Spleen (tissue), 11 donors: ENCODE results near the gene ENOX2. TPM values are rescaled to one million over a fixed set of nuclear protein-coding genes. Genes with fewer than 3 reads are reported as not detected.
A peak's percentile ranks its signal among the peaks of the same experiment; 100 is the strongest.

Source experiments
- DNase-seq: peaks from one replicate; pipeline ENCODE4 v3.0.0-alpha.2; 2020
- H3K27ac ChIP-seq, 8 donors: fragments of 200-600 bp; sonication (generic) in 7 of 8; 1 replicate in 4 of 8; 2 replicates in 4 of 8; pipeline versions ENCODE4 v1.5.0 to v1.8.0; 2016 to 2021; ENCODE audit warnings: inconsistent platforms in 4 of 8, mild to moderate bottlenecking in 4 of 8, moderate library complexity in 1 of 8
- H3K27me3 ChIP-seq, 7 donors: fragments of 200-600 bp; sonication (generic) in 6 of 7; replicated peaks in 1 of 7; 1 replicate in 4 of 7; 2 replicates in 3 of 7; pipeline versions ENCODE4 v1.5.0 to v1.8.0; 2016 to 2021; ENCODE audit warnings: inconsistent platforms in 3 of 7, mild to moderate bottlenecking in 1 of 7
- H3K36me3 ChIP-seq, 6 donors: fragments of 200-600 bp; sonication (generic) in 5 of 6; 1 replicate in 4 of 6; 2 replicates in 2 of 6; pipeline versions ENCODE4 v1.5.0 to v1.8.0; 2016 to 2021; ENCODE audit warnings: inconsistent platforms in 2 of 6
- H3K4me1 ChIP-seq, 6 donors: fragments of 200-600 bp; sonication (generic) in 5 of 6; 1 replicate in 3 of 6; 2 replicates in 3 of 6; pipeline versions ENCODE4 v1.5.0 to v1.8.0; 2016 to 2021; ENCODE audit warnings: inconsistent platforms in 3 of 6
- H3K4me3 ChIP-seq, 8 donors: fragments of 200-600 bp; sonication (generic) in 7 of 8; 1 replicate in 4 of 8; 2 replicates in 4 of 8; pipeline versions ENCODE4 v1.5.0 to v1.8.0; 2016 to 2021; ENCODE audit warnings: inconsistent platforms in 4 of 8, mild to moderate bottlenecking in 4 of 8, moderate library complexity in 2 of 8
- H3K9me3 ChIP-seq, 8 donors: fragments of 200-600 bp; sonication (generic) in 7 of 8; 1 replicate in 4 of 8; 2 replicates in 4 of 8; pipeline versions ENCODE4 v1.5.0 to v1.8.0; 2016 to 2021; ENCODE audit warnings: inconsistent platforms in 4 of 8
- POLR2A ChIP-seq, 3 donors: fragments of 450-650 bp; IDR thresholded peaks; one replicate each; pipeline ENCODE4 v1.5.1; 2017; ENCODE audit warnings: antibody characterized with exemption in 3 of 3, mild to moderate bottlenecking in 1 of 3
- POLR2AphosphoS5 ChIP-seq, 3 donors: sonication (generic); formaldehyde crosslinking; IDR thresholded peaks; one replicate each; pipeline ENCODE4 v1.5.1; 2017; ENCODE audit warnings: antibody characterized with exemption in 3 of 3
- WGBS, 5 donors: extraction: QIAGEN DNeasy Blood & Tissue Kit in 3 of 5; methylation state at CpG; one replicate each; pipeline versions ENCODE4 v1.1.5 to v1.1.7; 2013 to 2018; 5-methylcytosine and 5-hydroxymethylcytosine counted together
- intact Hi-C: fragments of 100-400 bp; cut with DNase I; formaldehyde crosslinking; loops from one replicate; pipeline ENCODE4 v1.15.0; 2023; ENCODE audit warnings: low total_unique reads
- polyA plus RNA-seq, 3 donors: library from polyadenylated mRNA; stranded (reverse); fragments of 200-250 nt; gene quantifications; one replicate each; pipeline ENCODE4 v1.2.1, GENCODE V29; 2013
- total RNA-seq, 7 donors: library from RNA; depleted of rRNA in 3 of 7; stranded (reverse); fragments of >200 nt in 3 of 7; fragmentation: NEBNext Ultra II Directional in 4 of 7; extraction: Animal tissue kit (Norgen Biotek cat#: 25700) in 4 of 7; gene quantifications; one replicate each; pipeline versions ENCODE4 v1.1.0 to v1.2.1, GENCODE V29; 2016 to 2021
- TF ChIP-seq, protein P1 (sequence below), 11 experiments: fragments of 200-600 bp in 7 of 11; fragments of 450-650 bp in 4 of 11; sonication (generic) in 4 of 11; IDR thresholded peaks in 8 of 11; conservative IDR thresholded peaks in 3 of 11; 1 replicate in 7 of 11; 2 replicates in 4 of 11; pipeline versions ENCODE4 v1.4.0 to v1.8.0; 2016 to 2021; ENCODE audit warnings: antibody characterized with exemption in 11 of 11, inconsistent platforms in 4 of 11, mild to moderate bottlenecking in 1 of 11
- donor health status: healthy with polysubstance abuse.
- donor health status: DM: no; HTN: no; CAD: no; lungs with moderate emphysema.
- donor health status: DM: no; HTN: no; CAD: no.
- donor health status: Bipolar disorder and iron deficiency.
- donor health status: healthy.
- donor health status: DM: no; HTN: no; CAD: no.
- donor health status: DM: yes; HTN: yes; CAD: no.

ENOX2 gene
- total and polyA plus RNA-seq, 10 donors: 5.2 to 30.0 (median 17.4) TPM

DNA sequence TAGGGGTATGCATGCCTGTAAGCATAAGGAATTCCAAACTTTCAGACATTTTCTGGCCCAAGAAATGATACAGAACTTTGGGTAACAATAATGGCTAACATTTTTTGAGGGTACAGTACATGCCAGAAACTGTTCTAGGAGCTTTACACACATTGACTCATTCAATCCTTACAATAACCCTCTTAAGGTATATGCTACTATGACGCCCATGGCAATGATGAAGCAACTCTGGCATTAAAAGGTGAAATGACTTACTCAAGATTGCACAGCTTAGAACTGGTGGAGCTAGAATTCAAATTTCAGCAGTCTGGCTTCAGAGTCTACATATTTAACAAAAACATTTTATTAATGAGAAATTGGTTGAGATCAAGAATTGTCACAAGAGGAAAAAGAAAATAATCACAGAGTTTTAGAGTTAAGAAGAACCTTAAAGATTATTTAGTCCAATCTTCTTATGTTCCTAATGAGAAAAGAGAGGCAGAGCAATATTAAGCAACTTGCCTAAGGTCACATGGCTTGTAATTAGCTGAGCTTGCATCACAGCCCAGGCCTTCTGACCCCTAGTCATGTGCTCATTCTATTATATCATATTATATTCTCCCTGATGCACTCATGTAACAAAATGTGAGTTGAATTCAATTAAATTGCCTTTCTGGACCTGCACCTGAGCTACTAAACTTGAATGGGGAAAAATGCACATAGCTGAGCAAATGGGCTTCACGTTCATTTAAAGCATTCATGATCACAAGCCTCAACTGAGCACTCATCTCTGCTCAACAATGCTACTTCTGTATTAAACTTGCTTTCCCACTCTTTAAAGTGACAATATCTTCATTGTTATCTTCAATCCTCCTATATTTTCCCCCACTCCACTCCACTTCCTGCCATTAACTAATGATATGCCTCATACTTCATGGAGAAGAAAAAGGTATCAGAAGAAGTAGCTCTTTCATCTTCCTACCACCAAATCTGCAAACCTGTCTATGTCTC, 73.2 kb downstream of the ENOX2 start:
- Histone ChIP-seq H3K4me1 (peaks cover 2 to 43% (median 7%) of the 10 kb centered on the region in 6 donors), H3K27ac (peak overlapping the region in 1 of 8 donors; percentile 9), H3K36me3 (no peaks in the 10 kb centered on the region), H3K27me3 (no peaks in the 10 kb centered on the region), H3K4me3 (no peak overlapping the region), H3K9me3 (no peaks in the 10 kb centered on the region)
- TF ChIP-seq, protein P1, sequence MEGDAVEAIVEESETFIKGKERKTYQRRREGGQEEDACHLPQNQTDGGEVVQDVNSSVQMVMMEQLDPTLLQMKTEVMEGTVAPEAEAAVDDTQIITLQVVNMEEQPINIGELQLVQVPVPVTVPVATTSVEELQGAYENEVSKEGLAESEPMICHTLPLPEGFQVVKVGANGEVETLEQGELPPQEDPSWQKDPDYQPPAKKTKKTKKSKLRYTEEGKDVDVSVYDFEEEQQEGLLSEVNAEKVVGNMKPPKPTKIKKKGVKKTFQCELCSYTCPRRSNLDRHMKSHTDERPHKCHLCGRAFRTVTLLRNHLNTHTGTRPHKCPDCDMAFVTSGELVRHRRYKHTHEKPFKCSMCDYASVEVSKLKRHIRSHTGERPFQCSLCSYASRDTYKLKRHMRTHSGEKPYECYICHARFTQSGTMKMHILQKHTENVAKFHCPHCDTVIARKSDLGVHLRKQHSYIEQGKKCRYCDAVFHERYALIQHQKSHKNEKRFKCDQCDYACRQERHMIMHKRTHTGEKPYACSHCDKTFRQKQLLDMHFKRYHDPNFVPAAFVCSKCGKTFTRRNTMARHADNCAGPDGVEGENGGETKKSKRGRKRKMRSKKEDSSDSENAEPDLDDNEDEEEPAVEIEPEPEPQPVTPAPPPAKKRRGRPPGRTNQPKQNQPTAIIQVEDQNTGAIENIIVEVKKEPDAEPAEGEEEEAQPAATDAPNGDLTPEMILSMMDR (IDR thresholded peaks at IDR 0.05 in 8 of 11, conservative IDR thresholded peaks at IDR 0.05 in 3 of 11): no peak
- TF ChIP-seq POLR2AphosphoS5 (IDR thresholded peaks at IDR 0.05) (no peak), POLR2A (IDR thresholded peaks at IDR 0.05) (no peak)
- 69 to 86% (median 75%) methylated on average over 2 of the region's 2 CpGs for WGBS, 5 donors
- DNase-seq: no peak
- intact Hi-C loops: no loop called here

DNA sequence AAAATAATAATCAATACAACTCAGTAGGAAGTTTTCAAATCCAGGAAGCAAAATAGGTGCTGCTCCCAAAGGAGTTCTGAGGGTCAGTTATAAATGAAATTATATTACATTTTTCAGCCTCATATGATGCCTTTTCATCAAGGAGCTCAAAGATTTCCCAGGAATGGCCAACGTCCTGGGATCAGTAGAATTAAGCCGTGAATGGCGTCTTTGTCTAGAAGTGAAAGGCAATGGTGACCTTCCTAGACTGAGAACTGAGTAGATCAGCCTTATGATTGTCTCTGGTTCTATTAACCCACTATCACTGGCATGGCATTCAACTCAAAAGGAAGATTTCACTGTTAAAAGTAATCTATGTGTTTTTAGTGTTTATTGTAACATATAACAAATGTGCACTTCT, 74.4 kb downstream of the ENOX2 start:
- no peak overlapping the region for H3K4me3 ChIP-seq
- H3K9me3 ChIP-seq: no peaks in the 10 kb centered on the region
- no peak overlapping the region for H3K27ac ChIP-seq
- TF ChIP-seq, protein P1 (IDR thresholded peaks at IDR 0.05 in 8 of 11, conservative IDR thresholded peaks at IDR 0.05 in 3 of 11): no peak
- TF ChIP-seq POLR2A (IDR thresholded peaks at IDR 0.05): no peak
- no peak for TF ChIP-seq POLR2AphosphoS5 (IDR thresholded peaks at IDR 0.05)
- no peaks in the 10 kb centered on the region for H3K36me3 ChIP-seq
- no peak for DNase-seq
- 66 to 98% (median 90%) methylated on average over 3 of the region's 3 CpGs for WGBS, 5 donors
- intact Hi-C loops: no loop called here
- H3K27me3 ChIP-seq: no peaks in the 10 kb centered on the region
- peaks cover 2 to 32% (median 7%) of the 10 kb centered on the region in 6 donors for H3K4me1 ChIP-seq

DNA sequence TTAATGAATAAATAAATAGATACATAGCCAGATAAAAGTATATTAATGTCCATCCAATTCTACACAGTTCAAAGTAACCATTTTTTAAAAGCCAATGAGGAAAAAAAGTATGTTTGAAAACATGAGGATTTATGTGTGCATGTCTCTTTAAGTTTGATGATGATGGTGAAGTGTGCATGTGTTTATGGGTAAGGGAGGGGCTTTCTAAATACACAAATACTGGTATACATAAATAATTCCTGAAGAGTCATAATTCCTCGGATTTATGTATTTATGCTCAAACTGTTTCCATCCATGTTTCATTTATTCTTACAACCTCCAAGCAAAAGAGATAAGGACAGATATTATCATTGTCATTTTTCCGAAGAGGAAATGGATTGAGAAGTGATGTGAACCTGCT, 75.4 kb downstream of the ENOX2 start:
- peaks cover 2 to 24% (median 7%) of the 10 kb centered on the region in 6 donors for H3K4me1 ChIP-seq
- DNase-seq: no peak
- no peaks in the 10 kb centered on the region for H3K9me3 ChIP-seq
- no peaks in the 10 kb centered on the region for H3K27me3 ChIP-seq
- TF ChIP-seq POLR2AphosphoS5 (IDR thresholded peaks at IDR 0.05) (no peak), POLR2A (IDR thresholded peaks at IDR 0.05) (no peak)
- TF ChIP-seq, protein P1 (IDR thresholded peaks at IDR 0.05 in 8 of 11, conservative IDR thresholded peaks at IDR 0.05 in 3 of 11): no peak
- intact Hi-C loops: no loop called here
- H3K4me3 ChIP-seq: no peak overlapping the region
- no peaks in the 10 kb centered on the region for H3K36me3 ChIP-seq
- 74 to 98% (median 90%) methylated on average over 2 of the region's 2 CpGs for WGBS, 5 donors
- H3K27ac ChIP-seq: no peak overlapping the region

DNA sequence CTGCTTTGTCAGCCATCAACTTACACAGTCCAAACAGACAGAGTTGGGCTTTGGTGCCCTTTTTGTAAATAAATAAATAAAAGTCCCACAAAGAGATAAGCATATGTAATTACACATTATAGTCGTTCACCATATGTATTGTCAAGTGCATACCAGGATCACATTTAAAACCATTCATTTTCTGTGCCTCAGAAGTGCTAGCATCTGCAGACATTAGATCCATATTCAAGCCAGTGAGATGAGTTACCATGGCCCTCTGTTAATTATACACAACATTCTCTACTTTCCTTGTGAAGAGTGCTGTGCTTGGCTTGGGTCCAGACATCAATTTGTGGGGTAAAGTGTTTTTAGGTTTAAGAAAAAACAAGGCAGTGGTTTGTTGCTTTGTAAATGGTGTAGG, 76.8 kb downstream of the ENOX2 start:
- TF ChIP-seq, protein P1 (IDR thresholded peaks at IDR 0.05 in 8 of 11, conservative IDR thresholded peaks at IDR 0.05 in 3 of 11): no peak
- TF ChIP-seq POLR2AphosphoS5 (IDR thresholded peaks at IDR 0.05) (no peak), POLR2A (IDR thresholded peaks at IDR 0.05) (no peak)
- no peak for DNase-seq
- intact Hi-C loops: no loop called here
- no peak overlapping the region for H3K4me3 ChIP-seq
- H3K27ac ChIP-seq: no peak overlapping the region
- H3K9me3 ChIP-seq: no peaks in the 10 kb centered on the region
- no peaks in the 10 kb centered on the region for H3K36me3 ChIP-seq
- no peaks in the 10 kb centered on the region for H3K27me3 ChIP-seq
- H3K4me1 ChIP-seq: peaks cover 0 to 10% (median under 1%) of the 10 kb centered on the region in 6 donors
- 56 to 93% (median 74%) methylated on average over 1 of the region's 1 CpG for WGBS, 5 donors
